HG02943 (cell line): ENCODE data around the gene DDX20.

Experiments
- ATAC-seq: cut with Tn5 transposase; IDR thresholded peaks from one replicate; pipeline ENCODE4 v1.9.1; 2021; ENCODE audit warnings: mild to moderate bottlenecking, low read depth, moderate library complexity; ENCODE audit not compliant: unreplicated experiment

The DDX20 gene, protein sequence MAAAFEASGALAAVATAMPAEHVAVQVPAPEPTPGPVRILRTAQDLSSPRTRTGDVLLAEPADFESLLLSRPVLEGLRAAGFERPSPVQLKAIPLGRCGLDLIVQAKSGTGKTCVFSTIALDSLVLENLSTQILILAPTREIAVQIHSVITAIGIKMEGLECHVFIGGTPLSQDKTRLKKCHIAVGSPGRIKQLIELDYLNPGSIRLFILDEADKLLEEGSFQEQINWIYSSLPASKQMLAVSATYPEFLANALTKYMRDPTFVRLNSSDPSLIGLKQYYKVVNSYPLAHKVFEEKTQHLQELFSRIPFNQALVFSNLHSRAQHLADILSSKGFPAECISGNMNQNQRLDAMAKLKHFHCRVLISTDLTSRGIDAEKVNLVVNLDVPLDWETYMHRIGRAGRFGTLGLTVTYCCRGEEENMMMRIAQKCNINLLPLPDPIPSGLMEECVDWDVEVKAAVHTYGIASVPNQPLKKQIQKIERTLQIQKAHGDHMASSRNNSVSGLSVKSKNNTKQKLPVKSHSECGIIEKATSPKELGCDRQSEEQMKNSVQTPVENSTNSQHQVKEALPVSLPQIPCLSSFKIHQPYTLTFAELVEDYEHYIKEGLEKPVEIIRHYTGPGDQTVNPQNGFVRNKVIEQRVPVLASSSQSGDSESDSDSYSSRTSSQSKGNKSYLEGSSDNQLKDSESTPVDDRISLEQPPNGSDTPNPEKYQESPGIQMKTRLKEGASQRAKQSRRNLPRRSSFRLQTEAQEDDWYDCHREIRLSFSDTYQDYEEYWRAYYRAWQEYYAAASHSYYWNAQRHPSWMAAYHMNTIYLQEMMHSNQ

GRCh38 chr1:111755331-111756123, at the start of gene DDX20:
DDX20 (plus strand) TSS chr1:111755901; CDS start chr1:111755925, 24 bp downstream.
- ATAC-seq = peak; percentile 90

GRCh38 chr1:111706921-111707320, 48.8 kb upstream of the DDX20 start:
- no peak for ATAC-seq

GRCh38 chr1:111707906-111708305, 47.8 kb upstream of the DDX20 start:
- no peak for ATAC-seq

DNA sequence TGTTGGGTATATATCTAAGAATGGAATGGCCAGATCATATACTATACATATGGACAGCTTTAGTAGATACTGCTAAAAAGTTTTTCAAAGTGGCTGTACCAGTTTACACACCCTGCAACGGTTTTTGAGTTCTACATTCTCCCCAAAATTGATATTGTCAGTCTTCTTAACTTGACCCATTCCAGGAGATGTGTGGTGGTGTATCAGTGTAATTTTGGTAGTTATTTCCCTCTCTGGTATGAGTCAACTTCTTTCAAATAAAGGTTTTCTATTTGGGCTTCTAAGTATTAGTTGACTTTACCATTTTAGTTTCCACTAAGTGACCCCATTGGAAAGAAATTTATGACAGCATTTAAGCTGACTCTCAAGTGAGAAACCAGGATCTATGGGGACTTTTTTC, 45.7 kb upstream of the DDX20 start:
- ATAC-seq = no peak

DNA sequence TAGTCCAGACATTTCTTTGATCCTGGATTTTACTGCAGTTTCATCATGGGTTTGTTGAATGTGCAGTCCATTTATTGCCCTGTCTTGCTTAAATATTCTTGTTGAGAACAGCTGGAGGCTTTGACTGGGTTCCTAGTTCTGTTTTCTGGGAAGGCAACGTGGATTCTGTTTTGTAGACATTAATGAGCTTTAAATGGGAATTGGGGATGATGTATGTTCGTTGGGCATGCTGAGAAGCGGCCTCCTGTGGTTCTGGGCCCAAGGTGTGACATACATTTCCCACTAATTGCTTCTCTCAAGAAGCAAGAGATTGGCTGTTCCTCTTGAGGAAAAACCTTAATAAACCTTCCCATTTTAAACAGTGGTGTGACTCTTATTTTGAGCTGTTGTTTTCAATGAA, 39.4 kb upstream of the DDX20 start:
- no peak for ATAC-seq

GRCh38 chr1:111717450-111717849, 38.3 kb upstream of the DDX20 start:
- no peak for ATAC-seq

DNA sequence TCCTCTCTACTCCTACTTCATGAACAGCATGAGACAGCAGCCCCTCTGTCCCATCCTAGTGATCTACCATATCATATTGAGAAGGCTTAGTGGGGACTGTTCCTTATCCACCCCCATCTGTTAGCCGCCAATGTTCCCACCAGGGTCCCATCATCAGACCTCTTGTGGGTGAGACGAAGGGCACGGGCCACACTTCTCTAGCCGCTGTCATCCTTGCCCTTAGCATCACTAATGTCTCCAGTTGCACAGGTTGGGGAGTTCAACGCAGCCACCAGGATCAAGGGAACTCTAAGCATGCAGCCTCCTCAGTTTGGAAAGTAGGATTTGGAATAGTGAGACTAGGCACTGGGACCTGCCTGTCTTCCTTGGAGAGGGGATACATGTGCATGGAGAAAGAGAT, 36.6 kb upstream of the DDX20 start:
- ATAC-seq = no peak

DNA sequence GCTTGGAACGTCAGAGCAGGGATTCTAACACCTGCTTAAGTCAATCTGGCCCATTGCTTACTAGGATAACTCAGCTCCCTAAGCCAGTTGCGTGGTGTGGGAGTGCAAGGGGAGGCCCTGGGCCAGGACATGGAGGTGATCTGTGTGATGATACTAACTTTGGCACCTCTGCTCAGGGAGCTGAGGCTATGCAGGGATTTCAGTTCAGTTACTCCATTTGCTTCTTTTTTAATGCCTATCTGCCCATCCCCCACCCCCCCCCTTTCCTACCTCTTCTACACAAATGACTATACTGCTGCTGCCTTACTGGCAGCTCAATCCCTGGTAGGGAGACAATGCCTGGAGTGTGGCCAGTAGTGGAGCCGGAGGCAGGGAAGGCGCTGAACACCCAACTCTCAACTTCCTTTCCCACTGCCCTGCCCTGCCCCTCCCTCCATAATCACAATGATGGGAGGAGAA, 36.0 kb upstream of the DDX20 start:
- ATAC-seq = no peak

DNA sequence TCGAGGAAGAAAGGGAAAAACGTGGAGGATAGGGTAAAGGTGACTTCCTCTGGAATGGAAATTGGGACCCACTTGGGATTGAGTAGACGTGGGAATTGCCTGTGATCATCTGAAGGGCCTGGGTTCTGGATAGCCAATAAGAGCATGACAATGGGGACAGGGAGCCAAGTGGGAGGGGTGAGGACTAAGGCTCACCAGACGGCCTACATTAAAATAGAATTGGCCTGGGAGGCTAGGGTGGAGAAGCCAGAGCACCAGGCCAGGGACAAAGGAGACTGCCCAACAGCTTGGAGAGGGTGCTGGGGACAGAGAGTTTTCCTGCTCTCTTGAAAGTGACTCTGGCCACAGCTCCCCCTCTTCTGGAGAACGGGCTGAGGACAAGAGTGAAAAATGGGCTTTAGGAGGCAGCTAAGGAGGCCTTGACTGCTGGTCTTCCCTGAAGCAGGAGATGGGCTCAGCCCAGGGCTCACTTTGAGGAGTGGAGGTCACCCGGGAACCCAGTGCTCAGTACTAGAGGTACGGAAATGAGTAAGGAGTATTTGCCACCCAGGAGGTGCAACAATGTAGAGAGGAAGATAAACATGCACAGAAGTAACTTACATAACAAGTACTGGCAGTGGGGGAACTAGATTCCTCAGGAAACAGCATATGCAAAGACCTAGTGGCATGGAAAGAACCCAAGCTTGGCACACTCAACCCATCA, 35.3 kb upstream of the DDX20 start:
- ATAC-seq = no peak

GRCh38 chr1:111720977-111721786, 34.5 kb upstream of the DDX20 start:
- no peak for ATAC-seq

DNA sequence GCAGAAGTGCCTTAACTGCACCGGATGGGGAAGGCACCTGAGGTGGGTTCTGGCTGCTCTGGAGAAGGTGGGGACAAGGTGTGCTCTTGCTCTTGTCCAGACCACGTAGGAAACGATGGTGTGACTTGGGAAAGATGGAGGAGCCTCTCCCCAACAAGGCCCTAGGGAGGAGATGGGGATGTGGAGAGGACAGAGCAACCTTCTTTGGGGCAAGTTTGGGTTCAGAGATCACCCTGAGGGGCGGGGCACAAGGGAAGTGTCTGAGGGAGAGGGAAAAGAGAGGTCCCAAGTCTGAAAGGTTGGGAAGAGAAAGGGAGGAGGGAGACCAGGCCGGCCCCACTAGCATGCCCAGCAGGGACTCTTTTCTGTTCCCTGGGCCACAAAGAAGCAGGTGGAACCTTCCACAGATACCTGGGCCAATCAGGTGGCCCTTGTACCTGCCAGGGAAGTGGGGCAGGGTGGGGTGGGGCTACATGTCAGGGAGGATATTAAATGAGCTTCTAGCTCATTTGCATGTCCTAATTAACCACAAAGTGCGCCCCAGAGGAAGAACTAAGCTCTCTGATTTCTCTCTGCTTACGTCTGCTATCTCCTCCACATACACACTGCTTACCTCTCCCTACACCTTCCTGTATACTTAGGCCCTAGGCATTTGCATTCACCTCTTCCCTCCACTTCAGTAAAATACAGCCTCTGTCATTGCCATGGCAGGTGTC, 32.5 kb upstream of the DDX20 start:
- ATAC-seq = no peak

DNA sequence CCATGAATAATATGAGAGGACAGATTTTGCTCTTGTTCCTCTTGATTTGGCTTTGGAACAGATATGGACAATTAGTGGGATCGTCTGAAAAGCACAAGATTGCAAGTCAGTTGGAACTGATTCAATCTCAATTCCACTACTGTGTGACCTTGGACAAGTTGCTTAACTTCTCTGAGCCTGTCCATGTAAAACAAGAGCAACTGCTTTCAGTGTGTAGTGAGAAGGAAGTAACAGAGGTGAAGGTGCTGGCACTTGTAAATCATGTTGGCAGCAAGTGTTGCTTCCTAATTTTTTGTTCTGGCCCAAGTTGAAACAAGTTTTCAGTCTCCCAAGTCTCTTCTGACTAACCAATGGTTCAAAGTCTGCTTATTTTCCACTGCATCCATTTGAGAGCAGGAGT, 31.8 kb upstream of the DDX20 start:
- no peak for ATAC-seq

DNA sequence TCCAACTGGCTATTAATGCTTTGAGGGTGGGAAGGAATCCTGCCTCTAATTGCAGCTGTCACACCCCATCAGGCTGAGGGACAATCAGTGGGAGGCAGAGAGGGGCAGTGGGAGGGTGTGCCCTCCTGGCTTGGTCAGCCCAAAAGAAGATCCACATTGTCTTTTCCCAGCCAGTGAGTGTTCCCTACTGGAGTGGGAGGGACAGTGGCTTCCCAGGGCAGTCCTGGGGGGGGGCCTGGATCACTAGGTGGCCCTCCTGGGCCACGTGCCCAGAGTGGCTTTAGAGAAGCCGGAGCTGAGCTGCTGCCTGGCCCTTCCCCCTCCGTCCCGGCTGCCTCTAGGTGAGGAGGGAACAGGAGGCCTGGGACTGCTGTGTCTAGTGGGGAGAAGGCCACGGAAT, 30.5 kb upstream of the DDX20 start:
- ATAC-seq = no peak

DNA sequence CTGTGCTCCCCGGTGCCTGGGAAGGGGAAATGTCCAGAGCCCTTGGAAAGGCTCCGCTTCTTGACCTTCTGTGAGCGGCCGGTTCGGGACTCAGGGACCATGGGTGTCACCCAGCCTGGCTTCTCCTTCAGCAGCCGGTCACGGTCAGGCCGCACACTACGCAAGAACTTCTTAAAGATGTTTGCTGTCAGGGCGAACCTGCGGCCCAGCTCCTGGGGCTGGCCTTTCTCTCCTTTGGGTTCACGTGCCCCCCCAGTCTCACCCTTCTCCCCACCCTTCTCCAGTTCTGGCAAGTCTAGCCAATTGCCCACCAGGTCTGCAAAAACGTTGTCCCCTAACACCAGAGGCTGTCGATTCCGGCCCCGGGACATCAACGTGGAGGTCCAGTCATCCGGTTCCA, 28.6 kb upstream of the DDX20 start:
- ATAC-seq = no peak

GRCh38 chr1:111729271-111729921, 26.3 kb upstream of the DDX20 start:
- ATAC-seq = no peak

DNA sequence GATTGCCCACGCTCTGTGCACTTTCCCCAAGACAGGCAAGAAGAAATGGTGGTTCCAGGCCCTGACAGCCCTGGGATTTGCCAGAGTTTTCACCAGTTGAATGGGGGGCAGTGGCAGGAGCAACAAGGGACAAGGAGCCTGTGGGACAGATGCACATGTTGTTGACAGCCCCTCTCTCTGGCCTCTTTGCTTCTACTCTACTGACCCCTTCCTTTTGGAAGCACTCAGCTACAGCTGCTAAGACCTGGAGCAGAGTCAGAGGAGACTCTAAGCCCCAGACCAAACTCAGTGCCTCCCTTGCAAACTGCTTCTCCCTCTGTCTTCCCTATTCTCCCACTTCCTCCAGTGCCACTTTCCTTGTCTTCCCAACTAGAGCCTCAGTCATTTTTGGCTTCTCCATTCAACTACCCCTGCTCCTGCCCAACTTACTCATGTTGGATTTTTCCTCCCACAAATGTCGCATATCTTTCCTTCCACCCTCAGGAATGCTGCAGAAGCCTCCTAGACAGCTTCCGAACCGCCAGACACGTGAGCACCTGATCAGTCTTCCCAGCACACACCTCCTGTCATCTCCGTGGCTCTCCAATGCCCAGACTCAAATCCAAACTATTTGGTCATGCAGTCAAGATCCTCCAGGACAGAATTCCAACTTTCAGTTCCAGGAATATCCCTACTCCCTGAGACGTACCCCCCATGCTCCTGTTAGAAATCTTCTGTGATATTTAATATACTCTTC, 25.6 kb upstream of the DDX20 start:
- no peak for ATAC-seq

DNA sequence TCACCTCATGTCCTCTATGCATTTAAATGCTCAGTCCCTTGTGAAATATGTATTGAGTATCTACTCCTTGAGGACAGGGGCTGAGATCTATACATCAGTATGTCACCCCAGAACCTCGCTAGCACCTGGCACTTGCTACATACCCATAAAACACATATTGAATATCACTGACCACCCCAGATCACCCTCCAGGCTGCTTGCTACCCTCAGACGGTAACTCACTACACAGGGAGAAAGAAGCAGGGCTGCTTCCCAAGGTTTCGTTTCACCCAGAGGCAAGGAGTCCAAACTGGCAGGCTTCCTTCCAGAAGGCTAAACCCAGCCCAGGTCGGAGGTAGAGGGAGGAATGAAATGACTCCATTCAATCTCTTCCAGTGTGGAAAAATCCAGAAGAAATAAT, 25.0 kb upstream of the DDX20 start:
- ATAC-seq = no peak

DNA sequence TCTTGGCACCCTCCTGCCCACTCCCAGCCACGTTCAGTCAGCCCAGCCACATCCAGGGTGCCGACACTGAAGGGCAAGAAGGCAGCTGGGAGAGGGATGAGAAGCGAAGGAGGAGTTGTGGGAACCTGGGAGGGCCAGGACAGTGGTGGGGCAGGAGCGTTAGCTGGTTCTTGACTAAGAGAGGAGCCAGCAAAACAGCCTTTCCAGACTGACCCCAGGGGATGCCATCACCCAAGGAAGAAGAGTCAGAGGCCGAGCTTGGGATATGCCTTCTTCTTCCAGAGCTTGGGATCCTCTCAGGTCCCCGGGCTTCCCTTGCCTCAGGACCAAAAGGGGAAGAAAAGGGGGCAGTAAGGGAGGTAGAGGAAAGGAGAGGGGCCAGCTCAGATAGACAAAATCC, 23.7 kb upstream of the DDX20 start:
- no peak for ATAC-seq
